HG03175 (cell line): ENCODE data around the gene PRKCZ.

Experiments used
- ATAC-seq: cut with Tn5 transposase; IDR thresholded peaks from one replicate; pipeline ENCODE4 v1.9.1; 2021; ENCODE audit warnings: mild to moderate bottlenecking, moderate library complexity; ENCODE audit not compliant: unreplicated experiment

Gene PRKCZ

DNA sequence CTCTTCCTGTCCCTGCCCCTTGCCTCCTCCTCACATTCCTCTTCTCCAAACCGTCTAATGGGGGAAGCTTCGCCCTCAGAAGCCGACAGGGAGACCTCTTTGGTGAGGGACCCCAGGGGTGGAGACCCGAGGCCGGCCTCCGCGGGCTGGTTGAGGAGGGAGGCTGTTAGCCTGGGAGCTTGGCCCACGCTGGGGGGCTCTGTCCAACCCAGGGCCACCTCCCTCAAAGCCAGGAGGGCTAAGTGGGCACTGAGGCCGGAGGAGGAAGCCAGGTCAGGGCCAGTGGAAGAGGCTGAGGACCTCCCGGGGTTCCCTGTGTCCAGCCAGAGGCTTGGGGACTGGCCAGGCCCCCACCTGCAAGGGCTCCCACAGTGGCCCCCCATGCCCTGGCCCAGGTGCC is 25.8 kb upstream of the PRKCZ start:
- ATAC-seq = no peak

DNA sequence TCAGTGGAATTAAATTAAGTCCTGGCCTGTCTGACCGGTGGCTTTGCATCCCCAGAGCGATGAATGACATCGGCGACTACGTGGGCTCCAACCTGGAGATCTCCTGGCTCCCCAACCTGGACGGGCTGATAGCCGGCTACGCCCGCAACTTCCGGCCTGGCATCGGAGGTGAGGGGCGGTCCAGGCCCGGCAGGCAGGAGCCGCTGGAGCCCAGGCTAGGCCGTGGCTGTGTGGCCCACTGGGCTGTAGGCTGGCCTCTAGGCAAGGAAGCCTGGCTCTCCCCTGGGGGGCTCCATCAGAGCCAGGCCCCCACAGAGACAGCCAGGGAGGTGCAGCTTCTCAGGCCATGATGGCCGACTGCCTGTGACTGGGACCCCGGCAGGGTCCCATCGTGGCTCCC is 25.3 kb upstream of the PRKCZ start:
- no peak for ATAC-seq

DNA sequence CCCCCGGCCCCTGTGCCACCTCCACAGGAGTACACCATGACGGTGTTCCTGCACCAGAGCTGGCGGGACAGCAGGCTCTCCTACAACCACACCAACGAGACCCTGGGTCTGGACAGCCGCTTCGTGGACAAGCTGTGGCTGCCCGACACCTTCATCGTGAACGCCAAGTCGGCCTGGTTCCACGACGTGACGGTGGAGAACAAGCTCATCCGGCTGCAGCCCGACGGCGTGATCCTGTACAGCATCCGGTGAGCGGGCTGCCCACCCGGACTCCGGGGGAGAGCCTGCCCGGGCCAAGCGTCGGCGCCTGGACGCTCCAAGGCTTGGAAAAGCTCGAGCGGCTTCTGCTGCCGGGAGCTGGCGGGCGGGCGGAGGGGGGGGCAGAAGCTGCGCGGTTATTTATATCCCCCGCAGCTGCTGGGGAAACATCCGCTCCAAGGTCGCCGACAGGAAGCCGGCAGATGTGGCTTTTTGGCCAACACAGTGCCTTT is 24.7 kb upstream of the PRKCZ start:
- ATAC-seq = no peak

DNA sequence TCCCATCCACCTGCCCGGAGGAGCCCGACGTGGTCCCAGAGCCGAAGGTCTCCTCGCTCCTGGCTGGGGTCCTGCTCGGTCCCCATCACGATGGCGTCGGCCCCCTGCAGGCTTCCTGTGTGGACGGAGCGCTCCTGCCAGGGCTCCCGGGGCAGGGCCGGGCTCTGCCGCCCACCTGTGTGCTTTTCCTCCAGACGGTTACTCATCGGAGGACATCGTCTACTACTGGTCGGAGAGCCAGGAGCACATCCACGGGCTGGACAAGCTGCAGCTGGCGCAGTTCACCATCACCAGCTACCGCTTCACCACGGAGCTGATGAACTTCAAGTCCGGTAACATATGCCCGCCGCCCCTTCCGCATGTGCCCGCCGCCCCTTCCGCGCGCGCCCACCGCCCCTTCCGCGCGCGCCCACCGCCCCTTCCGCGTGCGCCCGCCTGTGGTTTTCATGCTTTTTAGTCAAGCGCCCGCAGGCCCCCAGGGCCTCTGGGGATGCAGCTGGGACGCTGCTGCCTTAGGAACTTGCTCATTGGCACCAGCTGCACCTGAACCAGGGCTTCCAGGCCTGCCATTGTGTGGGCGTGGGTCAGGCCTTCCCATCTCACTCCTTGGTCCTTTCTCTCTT is 22.1 kb upstream of the PRKCZ start:
- ATAC-seq = no peak

DNA sequence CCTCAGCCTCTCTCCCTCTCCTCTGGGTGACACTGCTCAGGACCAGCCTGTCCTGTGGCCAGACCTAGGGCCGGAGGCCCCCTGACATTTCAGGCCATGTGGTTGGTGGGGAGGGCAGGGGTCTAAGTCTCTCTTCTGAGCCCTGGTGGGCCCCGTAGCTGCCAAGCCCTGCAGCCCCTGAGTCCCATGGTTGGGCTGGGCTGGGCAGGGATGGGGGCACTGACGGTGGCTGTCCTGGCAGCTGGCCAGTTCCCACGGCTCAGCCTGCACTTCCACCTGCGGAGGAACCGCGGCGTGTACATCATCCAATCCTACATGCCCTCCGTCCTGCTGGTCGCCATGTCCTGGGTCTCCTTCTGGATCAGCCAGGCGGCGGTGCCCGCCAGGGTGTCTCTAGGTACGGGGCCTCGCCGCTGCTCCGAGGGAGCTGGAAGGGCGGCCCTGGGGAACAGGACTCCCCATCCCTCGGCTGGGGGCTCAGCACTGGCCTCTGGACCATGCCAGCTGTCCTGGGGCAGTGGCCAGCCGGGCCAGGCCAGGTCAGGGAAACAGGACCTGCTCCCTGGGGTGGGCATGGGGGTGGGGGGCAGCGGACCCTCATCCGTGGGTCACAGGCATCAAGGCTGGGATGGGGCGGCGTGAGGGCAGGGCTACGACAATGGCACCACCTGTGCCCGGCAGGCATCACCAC is 21.2 kb upstream of the PRKCZ start:
- ATAC-seq = no peak

DNA sequence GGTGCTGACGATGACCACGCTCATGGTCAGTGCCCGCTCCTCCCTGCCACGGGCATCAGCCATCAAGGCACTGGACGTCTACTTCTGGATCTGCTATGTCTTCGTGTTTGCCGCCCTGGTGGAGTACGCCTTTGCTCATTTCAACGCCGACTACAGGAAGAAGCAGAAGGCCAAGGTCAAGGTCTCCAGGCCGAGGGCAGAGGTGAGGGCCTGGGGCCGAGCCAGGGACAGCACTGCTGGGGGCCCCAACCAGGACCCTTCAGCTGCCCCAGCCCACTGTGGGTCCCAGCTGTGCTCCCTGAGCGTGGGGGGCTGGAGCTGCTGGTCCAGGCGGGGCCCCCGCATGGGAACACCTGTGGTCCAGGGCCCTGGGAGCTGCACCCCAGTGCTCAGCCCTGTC is 20.6 kb upstream of the PRKCZ start:
- ATAC-seq = no peak

DNA sequence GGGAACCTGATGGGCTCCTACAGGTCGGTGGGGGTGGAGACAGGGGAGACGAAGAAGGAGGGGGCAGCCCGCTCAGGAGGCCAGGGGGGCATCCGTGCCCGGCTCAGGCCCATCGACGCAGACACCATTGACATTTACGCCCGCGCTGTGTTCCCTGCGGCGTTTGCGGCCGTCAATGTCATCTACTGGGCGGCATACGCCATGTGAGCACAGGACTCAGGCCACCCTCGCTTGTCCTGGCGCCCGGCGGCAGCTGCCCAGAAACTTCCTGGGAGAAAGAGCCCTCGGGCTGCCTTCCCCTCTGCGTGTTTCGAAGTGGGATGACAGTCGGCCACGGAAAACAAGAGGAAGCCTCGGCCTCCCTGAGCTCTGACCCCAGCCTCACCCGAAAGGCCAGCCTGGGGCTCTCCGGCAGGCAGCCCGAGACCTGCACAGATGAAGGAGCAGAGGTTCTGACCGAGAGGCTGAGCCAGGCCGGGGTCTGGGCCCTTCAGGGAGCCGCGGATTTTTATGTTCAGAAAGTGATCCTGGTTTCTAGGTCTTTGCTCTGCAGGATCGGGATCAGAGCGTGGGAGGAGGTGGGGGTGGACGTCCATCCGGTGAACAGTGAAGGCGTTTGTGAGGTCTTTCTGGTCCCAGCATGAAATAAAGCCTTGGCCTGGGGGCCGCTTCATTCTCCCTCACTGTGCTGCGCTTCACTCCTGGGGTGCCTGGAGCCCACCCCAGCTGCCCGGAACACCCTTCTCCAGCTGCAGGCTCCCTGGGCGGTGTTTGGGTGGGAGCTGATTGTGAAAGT is 19.9 kb upstream of the PRKCZ start:
- no peak for ATAC-seq

DNA sequence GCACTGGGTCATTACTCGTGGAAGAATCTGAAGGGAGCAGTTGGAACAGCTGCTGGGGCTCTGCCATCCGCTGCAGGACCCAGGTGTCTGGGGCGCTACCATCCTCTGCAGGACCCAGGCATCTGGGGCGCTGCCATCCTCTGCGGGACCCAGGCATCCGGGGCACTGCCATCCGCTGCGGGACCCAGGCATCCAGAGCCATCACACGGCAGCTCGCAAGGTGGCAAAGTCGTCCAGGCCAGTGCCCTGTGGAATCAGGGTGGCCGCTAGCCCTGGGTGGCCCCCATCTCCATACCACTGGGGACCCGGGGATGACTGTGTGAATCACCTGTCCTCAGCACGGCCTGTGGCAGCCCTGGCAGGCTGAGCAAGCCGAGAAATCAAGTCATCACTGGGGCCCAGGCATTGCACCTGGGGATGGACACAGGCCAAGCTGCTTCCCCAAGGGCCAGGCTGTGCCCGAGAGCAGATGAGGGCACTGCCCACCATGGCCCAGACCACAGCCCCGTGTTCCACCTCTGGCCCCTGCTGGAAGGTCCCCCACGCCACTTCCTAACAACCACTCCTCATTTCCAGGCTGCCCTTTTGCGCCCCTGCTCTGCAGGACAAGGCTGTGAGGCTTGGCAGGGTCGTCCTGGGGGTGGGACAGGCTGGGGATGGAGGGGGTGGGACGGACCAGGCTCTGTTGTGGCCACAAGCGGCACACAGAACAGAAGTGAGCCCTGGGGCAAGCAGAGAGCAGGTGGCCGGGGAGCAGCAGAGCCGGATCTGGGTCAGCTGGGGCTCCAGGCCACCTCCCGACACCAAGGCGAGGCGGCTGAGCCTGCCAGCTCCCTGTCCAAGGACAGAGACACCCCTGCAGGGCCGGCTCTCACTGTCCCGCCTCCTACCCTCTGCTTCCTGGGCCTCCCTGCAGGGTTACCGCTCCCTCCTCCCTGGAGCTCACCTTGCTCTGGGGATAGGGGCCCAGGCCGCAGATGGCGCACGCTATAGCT is 18.4 kb upstream of the PRKCZ start:
- ATAC-seq = no peak

DNA sequence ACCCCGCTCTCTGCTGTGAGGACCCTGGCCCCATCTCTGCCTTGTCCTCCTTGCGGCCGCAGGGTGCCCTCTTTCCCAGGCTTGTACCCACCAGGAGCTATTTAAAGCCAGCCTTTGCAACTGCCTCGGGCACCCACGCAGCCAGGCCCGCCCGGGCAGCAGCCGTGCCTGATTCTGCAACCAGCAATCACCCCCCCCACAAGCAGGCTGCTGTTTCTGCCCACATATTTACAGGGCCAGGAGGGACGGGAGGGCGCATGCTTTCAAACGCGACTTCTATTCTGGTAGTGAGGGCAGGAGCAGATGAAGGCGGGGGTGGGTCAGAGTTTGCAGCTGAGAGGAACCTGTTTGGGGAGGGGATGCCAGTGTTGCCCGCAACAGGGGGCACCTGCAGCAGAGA is 17.5 kb upstream of the PRKCZ start:
- ATAC-seq = no peak

DNA sequence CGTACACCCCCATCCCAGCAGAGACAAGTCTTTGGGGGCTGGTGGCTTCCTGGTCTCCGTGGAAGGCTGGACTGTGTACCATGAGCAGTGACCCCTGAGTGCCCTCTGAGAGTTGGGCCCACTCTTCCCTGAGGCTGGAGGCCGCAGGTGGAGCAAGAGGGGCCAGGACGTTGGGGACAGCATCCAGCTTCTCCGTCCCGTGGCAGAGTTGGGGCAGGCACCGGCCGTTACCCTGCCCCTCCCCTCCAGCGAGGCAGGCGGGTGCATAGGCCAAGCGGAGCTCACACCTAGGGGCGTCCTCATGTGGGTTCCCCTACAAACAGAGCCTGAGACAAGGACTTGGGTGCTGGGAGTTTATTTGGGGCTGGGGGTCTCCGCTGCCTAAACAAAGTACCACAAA is 17.0 kb upstream of the PRKCZ start:
- ATAC-seq = no peak

DNA sequence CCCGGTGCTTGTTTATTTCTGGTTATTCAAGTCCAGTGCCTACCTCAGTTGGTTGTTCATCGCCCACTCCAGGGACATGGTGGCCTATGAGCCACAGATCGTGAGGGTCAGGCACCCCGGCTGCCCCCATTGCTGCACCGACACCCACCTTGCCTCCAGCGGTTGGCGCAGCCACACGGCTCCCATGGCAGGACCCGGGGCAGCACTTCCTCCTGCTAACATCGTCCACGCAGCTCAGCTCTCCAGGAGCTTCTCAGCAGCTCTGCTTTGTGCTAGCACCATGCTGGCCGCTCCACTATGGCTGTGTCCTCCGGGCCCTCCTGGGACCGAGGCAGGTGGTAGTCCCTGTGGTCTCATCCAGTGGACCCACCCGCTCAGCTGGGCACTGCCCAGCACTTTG is 13.9 kb upstream of the PRKCZ start:
- ATAC-seq = no peak

DNA sequence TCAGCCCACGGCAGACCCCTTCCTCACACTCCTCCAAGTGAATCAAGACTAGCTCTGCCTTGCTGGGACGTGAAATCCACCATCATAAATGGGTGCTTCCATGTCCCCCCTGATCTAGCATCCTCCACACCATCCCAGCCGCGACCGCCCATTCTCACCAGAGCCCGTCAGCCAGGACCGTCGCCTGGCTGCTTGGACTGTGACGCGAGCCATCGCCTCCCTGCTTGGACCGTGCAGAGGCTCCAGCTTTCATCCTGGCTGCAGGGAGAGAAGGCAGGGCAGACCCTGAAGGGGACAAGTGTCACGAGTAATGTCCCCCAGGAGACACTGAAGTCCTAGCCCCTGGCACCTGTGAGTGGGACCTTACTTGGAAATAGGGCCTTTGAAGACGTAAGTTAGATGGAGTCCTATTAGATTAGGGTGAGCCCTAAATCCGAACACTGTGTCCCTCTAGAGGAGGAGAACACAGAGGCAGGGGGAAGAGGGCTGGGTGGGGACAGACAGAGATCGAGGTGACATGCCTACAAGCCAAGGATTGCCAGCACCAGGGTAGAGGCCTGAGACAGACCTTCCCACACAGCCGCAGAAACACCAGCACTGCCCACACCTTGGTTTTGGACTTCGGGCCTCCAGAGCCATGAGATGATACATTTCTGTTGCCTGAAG is 12.8 kb upstream of the PRKCZ start:
- ATAC-seq = no peak

DNA sequence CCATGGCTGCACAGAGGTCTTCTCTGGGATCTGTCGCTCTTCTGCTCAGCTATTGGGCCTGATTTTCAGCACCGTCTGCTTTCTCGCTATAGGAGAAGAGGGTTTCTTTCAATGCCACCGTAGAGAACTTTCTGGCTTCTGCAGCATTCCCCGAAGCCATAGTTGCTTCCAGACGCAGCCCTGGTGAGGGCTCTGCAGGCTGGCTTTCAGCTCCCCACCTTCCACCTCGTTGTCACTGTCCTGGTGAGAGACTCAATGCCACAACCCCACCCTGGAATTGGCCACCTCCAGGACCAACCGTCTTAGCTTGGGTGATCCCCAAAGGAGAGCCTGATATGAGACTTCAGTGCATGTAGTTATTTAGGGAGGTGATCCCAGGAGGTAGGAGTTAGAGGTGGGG is 12.0 kb upstream of the PRKCZ start:
- ATAC-seq = no peak

DNA sequence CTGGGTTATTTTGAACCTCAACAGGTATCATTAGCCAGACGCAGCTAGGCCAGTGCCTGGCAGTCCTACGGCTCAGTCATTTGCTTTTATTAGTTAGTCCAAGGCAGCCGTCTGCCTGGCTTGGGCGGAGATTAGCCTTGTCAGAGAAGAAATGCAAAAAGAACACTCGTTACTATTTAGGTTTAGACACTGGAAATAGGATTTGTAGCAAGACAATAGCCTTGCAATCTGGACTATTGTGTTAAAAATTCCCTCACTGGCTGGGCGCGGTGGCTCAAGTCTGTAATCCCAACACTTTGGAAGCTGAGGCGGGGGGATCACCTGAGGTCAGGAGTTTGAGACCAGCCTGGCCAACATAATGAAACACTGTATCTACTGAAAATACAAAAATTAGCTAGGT is 11.0 kb upstream of the PRKCZ start:
- ATAC-seq = no peak

DNA sequence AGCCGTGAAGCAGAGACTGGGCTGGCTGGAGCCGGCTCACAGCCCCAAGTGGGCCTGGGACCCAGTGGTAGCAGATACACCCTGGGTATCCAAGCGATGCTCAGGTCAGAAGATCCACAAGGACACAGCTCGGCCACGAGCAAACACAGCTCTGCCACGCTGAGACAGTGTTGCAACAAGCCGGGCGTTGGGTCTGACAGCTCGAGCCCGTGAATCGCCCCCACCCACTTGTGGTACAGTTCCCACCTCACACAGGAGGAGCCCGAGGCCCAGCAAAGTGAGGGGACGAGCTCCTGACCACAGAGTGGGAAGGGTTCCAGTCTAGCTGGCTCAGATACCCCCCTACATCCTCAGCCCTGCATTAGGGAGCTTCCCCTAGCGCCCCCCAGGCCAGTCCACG is 8.9 kb upstream of the PRKCZ start:
- no peak for ATAC-seq

DNA sequence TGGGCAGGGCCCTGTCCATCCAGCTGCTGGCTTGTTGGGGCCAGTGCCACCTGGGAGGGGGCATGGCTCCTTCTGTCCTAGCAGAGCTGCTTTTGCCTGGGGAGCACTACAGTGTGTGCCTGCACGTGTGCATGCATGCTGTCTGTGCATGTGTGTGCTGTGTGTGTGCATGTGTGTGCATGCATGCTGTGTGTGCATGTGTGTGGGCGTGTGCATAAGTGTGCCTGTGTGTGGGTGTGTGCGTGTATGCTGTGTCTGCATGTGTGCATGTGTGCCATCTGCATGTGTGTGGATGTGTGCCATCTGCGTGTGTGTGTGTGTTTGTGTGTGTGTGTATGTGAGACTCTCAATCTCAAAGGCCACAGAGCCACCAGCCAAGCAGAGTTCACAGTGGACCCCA is 8.3 kb upstream of the PRKCZ start:
- ATAC-seq = no peak

DNA sequence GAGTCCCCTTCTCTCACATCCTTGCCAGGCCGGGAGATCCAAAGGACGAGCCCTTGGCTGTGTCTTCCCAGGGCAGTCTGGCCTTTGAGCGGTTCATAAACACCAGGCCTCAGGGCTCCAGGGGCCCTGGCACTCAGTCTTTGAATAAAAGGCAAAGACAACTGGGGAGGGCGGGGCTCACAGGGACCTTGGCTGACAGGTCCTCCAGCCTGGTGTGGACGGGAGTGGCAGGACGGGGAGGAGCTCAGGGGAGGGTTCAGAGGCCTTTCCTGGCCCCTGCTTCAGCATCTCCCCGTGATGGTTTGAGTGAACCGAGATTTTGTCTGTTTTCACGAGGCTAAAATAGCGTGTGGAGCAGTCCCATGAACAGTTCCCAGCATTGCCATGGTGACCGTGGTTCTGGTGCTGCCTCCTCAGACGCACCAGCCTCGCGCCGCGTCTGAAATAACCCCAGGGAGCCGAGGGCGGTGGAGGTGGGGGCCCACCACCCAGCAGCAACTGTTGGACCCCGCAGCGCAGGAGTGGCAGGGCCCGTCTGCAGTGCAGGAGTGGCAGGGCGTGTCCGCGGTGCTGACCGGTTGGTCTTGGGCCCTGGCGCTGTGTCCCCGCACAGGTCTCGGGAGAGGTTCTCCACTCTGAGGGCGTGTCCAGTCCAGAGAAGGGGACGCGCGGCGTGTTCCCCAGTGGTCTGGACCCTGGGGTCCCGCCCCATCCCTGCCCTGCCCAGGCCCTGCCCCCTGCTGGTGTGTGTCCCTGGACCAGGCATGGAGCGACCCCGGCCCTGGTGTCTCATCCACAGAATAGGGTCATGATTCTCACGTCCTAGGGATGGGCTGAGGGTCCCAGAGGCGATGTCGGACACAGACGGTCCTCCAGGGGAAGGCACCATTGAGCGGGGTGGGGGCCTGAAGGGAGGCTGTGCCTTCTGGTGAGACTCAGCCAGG is 7.1 kb upstream of the PRKCZ start:
- ATAC-seq = no peak

DNA sequence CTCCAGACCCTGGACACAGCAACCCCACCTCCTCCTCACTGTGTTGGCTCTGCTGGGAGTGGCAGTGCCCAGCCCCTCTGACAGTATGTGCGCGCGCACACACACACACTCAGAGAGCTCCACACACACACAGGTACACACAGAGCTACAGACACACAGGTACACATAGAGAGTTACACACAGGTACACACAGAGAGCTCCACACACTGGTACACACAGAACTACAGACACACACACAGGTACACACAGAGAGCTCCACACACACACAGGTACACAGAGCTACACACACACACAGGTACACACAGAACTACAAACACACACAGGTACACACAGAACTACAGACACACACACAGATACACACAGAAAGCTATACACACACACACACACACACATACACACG is 6.3 kb upstream of the PRKCZ start:
- no peak for ATAC-seq
